H1 (cell line): ENCODE data around the gene RPGRIP1. TPM values are rescaled to one million over a fixed set of nuclear protein-coding genes. Genes with fewer than 3 reads are reported as not detected.

ENCODE experiments used
- CTCF ChIA-PET: fragments of 300-600 bp; sonication (Branson Sonifier 250); formaldehyde crosslinking; loops from one replicate; lab custom pipeline; 2021; ENCODE audit not compliant: partially characterized antibody; lab: Charles Lee
- POLR2A ChIA-PET: fragments of 300-600 bp; sonication (Branson Sonifier 250); formaldehyde crosslinking; loops from one replicate; lab custom pipeline; 2021; ENCODE audit warnings: inconsistent platforms; ENCODE audit not compliant: partially characterized antibody; lab: Charles Lee
- DNase-seq, 2 experiments: peaks; one replicate each; pipeline versions ENCODE4 v3.0.0 to v3.0.0-alpha.2; 2010 to 2022; ENCODE audit warnings: low spot score in 2 of 2, low read depth in 1 of 2, mixed read lengths in 1 of 2
- FAIRE-seq: peaks from 2 replicates; lab custom pipeline; 2011; peaks lifted over from hg19 to GRCh38; lab: Jason Lieb, UNC
- H2AFZ ChIP-seq: 2 replicates; pipeline ENCODE4 v1.8.1; 2012; ENCODE audit warnings: low read length, inconsistent platforms
- H2AK5ac ChIP-seq: 2 replicates; pipeline ENCODE4 v1.6.1; 2013; ENCODE audit warnings: low read depth, low read length
- H2BK120ac ChIP-seq: replicated peaks from 2 replicates; pipeline ENCODE3; 2013; ENCODE audit warnings: low read depth, low read length, inconsistent platforms
- H2BK12ac ChIP-seq: 2 replicates; pipeline ENCODE4 v1.6.1; 2013; ENCODE audit warnings: low read depth, low read length
- H2BK15ac ChIP-seq: 2 replicates; pipeline ENCODE4 v1.6.1; 2013; ENCODE audit warnings: low read length
- H2BK20ac ChIP-seq: 2 replicates; pipeline ENCODE4 v1.6.1; 2013; ENCODE audit warnings: low read length
- H2BK5ac ChIP-seq: 2 replicates; pipeline ENCODE4 v1.6.1; 2013; ENCODE audit warnings: low read depth, low read length
- H3K14ac ChIP-seq: 2 replicates; pipeline ENCODE4 v1.6.1; 2013; ENCODE audit warnings: inconsistent platforms; ENCODE audit not compliant: insufficient read length
- H3K18ac ChIP-seq: 2 replicates; pipeline ENCODE4 v1.6.1; 2013; ENCODE audit warnings: low read length; ENCODE audit errors: extremely low read depth
- H3K23ac ChIP-seq: 2 replicates; pipeline ENCODE4 v1.6.1; 2013; ENCODE audit warnings: inconsistent platforms; ENCODE audit not compliant: insufficient read length
- H3K23me2 ChIP-seq: 2 replicates; pipeline ENCODE4 v1.6.1; 2013; ENCODE audit warnings: low read depth, low read length
- H3K27ac ChIP-seq: 2 replicates; pipeline ENCODE4 v1.6.1; 2011; ENCODE audit warnings: low read depth, low read length, inconsistent platforms
- H3K27me3 ChIP-seq, 4 experiments: replicated peaks in 1 of 4; 1 replicate in 1 of 4; 2 replicates in 3 of 4; pipeline versions ENCODE4 v1.6.1 to v1.8.1; 2011 to 2013; ENCODE audit warnings: low read length in 3 of 4, mild to moderate bottlenecking in 3 of 4, inconsistent platforms in 2 of 4, mixed read lengths in 2 of 4, moderate library complexity in 1 of 4; ENCODE audit not compliant: control insufficient read depth in 3 of 4, insufficient read depth in 3 of 4; ENCODE audit errors: extremely low read depth in 1 of 4
- H3K36me3 ChIP-seq, 4 experiments: 2 replicates each; pipeline versions ENCODE4 v1.6.1 to v1.8.1; 2011 to 2013; ENCODE audit warnings: mild to moderate bottlenecking in 4 of 4, low read length in 3 of 4, moderate library complexity in 2 of 4, control low read depth in 1 of 4, inconsistent platforms in 1 of 4; ENCODE audit not compliant: insufficient read depth in 4 of 4, control insufficient read depth in 2 of 4
- H3K4ac ChIP-seq: replicated peaks from 2 replicates; pipeline ENCODE3; 2013; ENCODE audit warnings: low read length, low read depth, mixed read lengths, inconsistent platforms; ENCODE audit not compliant: insufficient read length
- H3K4me1 ChIP-seq, 4 experiments: replicated peaks in 1 of 4; 1 replicate in 1 of 4; 2 replicates in 3 of 4; pipeline versions ENCODE4 v1.6.1 to v1.8.1; 2011 to 2013; ENCODE audit warnings: low read length in 3 of 4, inconsistent platforms in 2 of 4, mixed read lengths in 1 of 4; ENCODE audit not compliant: insufficient read depth in 4 of 4, control insufficient read depth in 3 of 4
- H3K4me2 ChIP-seq, 2 experiments: 2 replicates each; pipeline versions ENCODE4 v1.6.1 to v1.8.1; 2011 to 2013; ENCODE audit warnings: low read depth in 2 of 2, low read length in 2 of 2, control low read depth in 1 of 2, inconsistent platforms in 1 of 2, mild to moderate bottlenecking in 1 of 2; ENCODE audit not compliant: insufficient read depth in 1 of 2
- H3K4me3 ChIP-seq, 4 experiments: fragments of 200-600, 300-600 bp in 1 of 4; sonication (generic), shearing (Covaris generic), sonication (Bioruptor Twin) in 1 of 4; 2 replicates each; pipeline versions ENCODE4 v1.5.1 to v1.8.1; 2011 to 2016; ENCODE audit warnings: low read length in 4 of 4, low read depth in 3 of 4, control low read depth in 2 of 4, inconsistent platforms in 2 of 4, mild to moderate bottlenecking in 2 of 4, mixed read lengths in 1 of 4, moderate library complexity in 1 of 4; ENCODE audit not compliant: insufficient read depth in 2 of 4; ENCODE audit errors: extremely low read depth in 1 of 4
- H3K56ac ChIP-seq: replicated peaks from 2 replicates; pipeline ENCODE3; 2013; ENCODE audit warnings: low read depth, mild to moderate bottlenecking, mixed read lengths, low read length, inconsistent platforms; ENCODE audit not compliant: insufficient read length
- H3K79me1 ChIP-seq: 2 replicates; pipeline ENCODE4 v1.6.1; 2013; ENCODE audit warnings: low read depth, low read length, control low read depth
- H3K79me2 ChIP-seq, 2 experiments: 2 replicates each; pipeline versions ENCODE4 v1.6.1 to v1.8.1; 2012 to 2013; ENCODE audit warnings: low read length in 2 of 2, mild to moderate bottlenecking in 2 of 2, inconsistent platforms in 1 of 2; ENCODE audit not compliant: insufficient read depth in 2 of 2, control insufficient read depth in 1 of 2
- H3K9ac ChIP-seq, 4 experiments: replicated peaks in 1 of 4; 1 replicate in 1 of 4; 2 replicates in 3 of 4; pipeline versions ENCODE4 v1.6.1 to v1.8.1; 2011 to 2013; ENCODE audit warnings: low read depth in 3 of 4, low read length in 3 of 4, control low read depth in 2 of 4, mild to moderate bottlenecking in 2 of 4, moderate library complexity in 2 of 4, inconsistent platforms in 1 of 4; ENCODE audit errors: extremely low read depth in 1 of 4
- H3K9me3 ChIP-seq, 2 experiments: 2 replicates each; pipeline versions ENCODE4 v1.6.1 to v1.8.1; 2012 to 2013; ENCODE audit warnings: mild to moderate bottlenecking in 2 of 2, moderate library complexity in 2 of 2, control low read depth in 1 of 2, inconsistent platforms in 1 of 2, low read depth in 1 of 2, low read length in 1 of 2, mixed read lengths in 1 of 2; ENCODE audit not compliant: insufficient read depth in 2 of 2
- H4K20me1 ChIP-seq, 2 experiments: replicated peaks in 1 of 2; 2 replicates each; pipeline versions ENCODE3 to v1.8.1; 2011 to 2013; ENCODE audit warnings: inconsistent platforms in 2 of 2, low read length in 2 of 2, mild to moderate bottlenecking in 1 of 2; ENCODE audit not compliant: insufficient read depth in 2 of 2, control insufficient read depth in 1 of 2
- H4K5ac ChIP-seq: 2 replicates; pipeline ENCODE4 v1.6.1; 2013; ENCODE audit warnings: low read length, low read depth, mixed read lengths, inconsistent platforms; ENCODE audit not compliant: insufficient read length
- H4K8ac ChIP-seq: 2 replicates; pipeline ENCODE4 v1.8.0; 2013; ENCODE audit warnings: mild to moderate bottlenecking, moderate library complexity, low read length, inconsistent platforms; ENCODE audit not compliant: insufficient read depth; ENCODE audit errors: extremely low read depth
- H4K91ac ChIP-seq: replicated peaks from 2 replicates; pipeline ENCODE3; 2013; ENCODE audit warnings: low read length, mixed read lengths, inconsistent platforms; ENCODE audit not compliant: insufficient read length
- BCL11A ChIP-seq, 2 experiments: IDR thresholded peaks; one replicate each; pipeline ENCODE4 v1.6.1; 2011; ENCODE audit warnings: low read depth in 2 of 2, low read length in 2 of 2, mild to moderate bottlenecking in 2 of 2
- polyA plus RNA-seq, 7 experiments: library from polyadenylated mRNA; depleted of rRNA in 3 of 7; stranded (reverse) in 5 of 7; unstranded in 2 of 7; fragments of >200 nt in 5 of 7; fragments of 200-250 nt in 2 of 7; gene quantifications; 1 replicate in 5 of 7; 2 replicates in 1 of 7; 4 replicates in 1 of 7; pipeline versions ENCODE4 v1.2.1 to v1.2.3, GENCODE V29; 2011 to 2013; ENCODE audit warnings: missing spikeins in 2 of 7, mixed read lengths in 2 of 7
- total RNA-seq: library from RNA; stranded (reverse); fragmentation: NEBNext Ultra II Directional; extraction: Animal tissue kit (Norgen Biotek cat#: 25700); gene quantifications from 2 replicates; pipeline ENCODE4 v1.2.1, GENCODE V29; 2021

RPGRIP1 gene
- total and polyA plus RNA-seq, 2 of the 8 experiments (the other 6 are each of a cell fraction or from before 2014, with no cell fraction given) = 0.36 to 0.65 TPM

GRCh38 chr14:21308132-21308478 is 28.2 kb downstream of the RPGRIP1 start:
- Histone ChIP-seq H4K5ac (no peak overlapping the region), H4K8ac (no peak overlapping the region), H3K4ac (no peak overlapping the region), H3K56ac (no peak overlapping the region), H3K79me2 (no peaks in the 10 kb centered on the region), H3K27ac (peak overlapping the region; percentile 94), H3K9me3 (no peaks in the 10 kb centered on the region), H2AFZ (no peak overlapping the region), H3K14ac (no peak overlapping the region), H2BK5ac (peak overlapping the region; percentile 99), H2BK120ac (no peak overlapping the region), H3K79me1 (no peaks in the 10 kb centered on the region), H2BK20ac (no peak overlapping the region), H3K27me3 (no peaks in the 10 kb centered on the region), H2AK5ac (peak overlapping the region; percentile 99; the same call in 1 of the 2 replicates), H3K4me1 (peaks cover 2 to 9% (median 4%) of the 10 kb centered on the region in 4 experiments; a peak in 4 of 7 replicates), H4K91ac (peak overlapping the region; percentile 22), H3K9ac (peak overlapping the region in 3 of 4 experiments; percentile 76 to 99 (median 90); a peak in 6 of 7 replicates), H3K23me2 (peaks cover 2% of the 10 kb centered on the region), H3K4me2 (peak overlapping the region; percentile 70 to 77), H3K18ac (no peak overlapping the region), H2BK15ac (no peak overlapping the region), H3K23ac (no peak overlapping the region), H3K36me3 (no peaks in the 10 kb centered on the region), H2BK12ac (peak overlapping the region; percentile 71; the same call in 1 of the 2 replicates), H3K4me3 (peak overlapping the region; percentile 46 to 65 (median 50); a peak in 7 of 8 replicates), H4K20me1 (no peaks in the 10 kb centered on the region)
- TF ChIP-seq BCL11A (IDR thresholded peaks at IDR 0.05; ENCODE audit: low read depth in 2 of 2, low read length in 2 of 2) = no peak
- POLR2A ChIA-PET = interaction anchor here (1.0 to 5.6 kb wide), 25 partner anchors 9 to 218 kb away, joined by 3 to 44 read pairs (median 5); partner anchors contain the start of genes HNRNPC and SALL2
- CTCF ChIA-PET = interaction anchor here (1.0 to 1.1 kb wide), 2 partner anchors 22 to 294 kb away, joined by 3 to 4 read pairs; no protein-coding TSS in a partner anchor
- FAIRE-seq (peak; percentile 24), DNase-seq (no peak)
